OCI-LY3 (cell line): ENCODE results near the gene ZNF93.

ENCODE experiments used
- CTCF ChIP-seq: fragments of 200-600, 300-600 bp; sonication (generic); IDR thresholded peaks from 2 replicates; pipeline ENCODE4 v1.5.1; 2014; ENCODE audit warnings: antibody characterized with exemption, low read length, low read depth
- EZH2phosphoT487 ChIP-seq: fragments of 200-600 bp; shearing (Covaris generic); IDR thresholded peaks from 2 replicates; pipeline ENCODE4 v1.6.1; 2018; ENCODE audit warnings: antibody characterized with exemption, mixed run types, low read depth

GRCh38 chr19:19884583-19884982 lies 16.2 kb upstream of the ZNF93 start:
- TF ChIP-seq CTCF = no peak
- no peak for TF ChIP-seq EZH2phosphoT487
